Brain microvascular endothelial cell (primary cell): Measurements from ENCODE around the gene RHBDD1.

ENCODE experiments used
- DNase-seq: peaks from one replicate; pipeline ENCODE4 v3.0.0-alpha.2; 2020
- H3K27ac ChIP-seq: fragments of 250-450 bp; sonication (Bioruptor Pico); 2 replicates; pipeline ENCODE4 v1.5.1; 2020; ENCODE audit warnings: mild to moderate bottlenecking, moderate library complexity
- H3K27me3 ChIP-seq: fragments of 250-450 bp; sonication (Bioruptor Pico); replicated peaks from 2 replicates; pipeline ENCODE4 v1.5.1; 2020; ENCODE audit warnings: mild to moderate bottlenecking
- H3K36me3 ChIP-seq: fragments of 250-450 bp; sonication (Bioruptor Pico); replicated peaks from 2 replicates; pipeline ENCODE4 v1.5.1; 2020; ENCODE audit warnings: mild to moderate bottlenecking
- H3K4me3 ChIP-seq: 2 replicates; pipeline ENCODE4 v1.5.1; 2011; ENCODE audit warnings: low read depth, mild to moderate bottlenecking, control low read depth, low read length, moderate library complexity
- CTCF ChIP-seq: IDR thresholded peaks from 2 replicates; pipeline ENCODE4 v1.5.1; 2011; ENCODE audit warnings: low read depth, mild to moderate bottlenecking, moderate library complexity, low read length, control low read depth, inconsistent platforms; ENCODE audit errors: missing control alignments
- in situ Hi-C: cut with HindIII; loops from 2 replicates; pipeline ENCODE4 v1.10.0; 2017; ENCODE audit warnings: low sequenced_read_pairs, low pct_ligation_motif_present

The RHBDD1 gene

GRCh38 chr2:226994775-226995174 lies 158.9 kb downstream of the RHBDD1 start:
- no peaks in the 10 kb centered on the region for H3K27me3 ChIP-seq
- in situ Hi-C loops, result no loop called here
- no peaks in the 10 kb centered on the region for H3K36me3 ChIP-seq
- peak; percentile 55 for TF ChIP-seq CTCF
- H3K27ac ChIP-seq, result no peak overlapping the region
- no peak overlapping the region for H3K4me3 ChIP-seq
- no peak for DNase-seq

GRCh38 chr2:226995625-226996041 lies 159.8 kb downstream of the RHBDD1 start:
- in situ Hi-C loops, result no loop called here
- Histone ChIP-seq H3K36me3 (no peaks in the 10 kb centered on the region), H3K27me3 (no peaks in the 10 kb centered on the region), H3K4me3 (peak overlapping the region; percentile 9), H3K27ac (peak overlapping the region; percentile 32)
- DNase-seq, result peak; percentile 86
- TF ChIP-seq CTCF, result no peak

GRCh38 chr2:226999661-227000060 lies 163.8 kb downstream of the RHBDD1 start:
- TF ChIP-seq CTCF, result no peak
- DNase-seq, result no peak
- in situ Hi-C loops, result no loop called here

GRCh38 chr2:227000123-227000522 lies 164.3 kb downstream of the RHBDD1 start:
- no peak for DNase-seq
- Histone ChIP-seq H3K27ac (no peak overlapping the region), H3K36me3 (no peaks in the 10 kb centered on the region), H3K4me3 (no peak overlapping the region), H3K27me3 (no peaks in the 10 kb centered on the region)
- no peak for TF ChIP-seq CTCF
- in situ Hi-C loops, result no loop called here

More at GRCh38 chr2:226999661-227000060, 163.8 kb downstream of the RHBDD1 start:
- no peaks in the 10 kb centered on the region for H3K27me3 ChIP-seq
- H3K4me3 ChIP-seq, result no peak overlapping the region
- no peak overlapping the region for H3K27ac ChIP-seq
- no peaks in the 10 kb centered on the region for H3K36me3 ChIP-seq

GRCh38 chr2:227004482-227004881 lies 168.6 kb downstream of the RHBDD1 start:
- no peak for TF ChIP-seq CTCF
- Histone ChIP-seq H3K36me3 (no peaks in the 10 kb centered on the region), H3K4me3 (no peak overlapping the region), H3K27me3 (no peaks in the 10 kb centered on the region), H3K27ac (no peak overlapping the region)
- in situ Hi-C loops, result no loop called here
- DNase-seq, result no peak

- TF ChIP-seq CTCF, result no peak
- H3K27ac ChIP-seq, result no peak overlapping the region
- in situ Hi-C loops, result no loop called here
- no peak for DNase-seq
- H3K27me3 ChIP-seq, result no peaks in the 10 kb centered on the region
- no peaks in the 10 kb centered on the region for H3K36me3 ChIP-seq
- H3K4me3 ChIP-seq, result no peak overlapping the region
These were observed 170.5 kb downstream of the RHBDD1 start for GRCh38 chr2:227006189-227006897.
